HCT116 (cell line): ENCODE measurements around the gene FAM234B. TPM values are rescaled to one million over a fixed set of nuclear protein-coding genes. Genes with fewer than 3 reads are reported as not detected.

Experiments
- ATAC-seq: fragments of 200-7000 bp; cut with Tn5 transposase; 2 replicates; pipeline ENCODE4 v1.9.1; 2020; ENCODE audit warnings: mild to moderate bottlenecking, moderate library complexity
- BruUV-seq: library from RNA; stranded (reverse); fragments of 400-500 nt; replicated peaks from 2 replicates; lab custom pipeline; 2021; lab: Mats Ljungman, UMichigan
- CTCF ChIA-PET: fragments of 300-600 bp; sonication (Branson Sonifier 250); formaldehyde crosslinking; loops from one replicate; lab custom pipeline; 2021; ENCODE audit warnings: antibody characterized with exemption; lab: Charles Lee
- POLR2A ChIA-PET: fragments of 300-600, 350-600 bp; sonication (Branson Sonifier 250); formaldehyde crosslinking; loops from one replicate; lab custom pipeline; 2021; ENCODE audit warnings: antibody characterized with exemption; lab: Charles Lee
- RAD21 ChIA-PET, 2 experiments: fragments of 300-600 bp; sonication (Branson Sonifier 250); formaldehyde crosslinking; loops; one replicate each; lab custom pipeline; 2023; ENCODE audit warnings: low total read pairs in 2 of 2; ENCODE audit not compliant: uncharacterized antibody in 2 of 2, unreplicated experiment in 2 of 2, low non-redundant PET in 1 of 2; lab: Charles Lee
- DNase-seq: peaks from one replicate; pipeline ENCODE4 v3.0.0-alpha.2; 2010; ENCODE audit warnings: low read depth, low spot score
- H2AFZ ChIP-seq: fragments of 200-600 bp; shearing (Covaris generic), sonication (generic); 2 replicates; pipeline ENCODE4 v1.6.1; 2017; ENCODE audit warnings: low read depth, mixed run types, mixed read lengths, antibody characterized with exemption, low read length; ENCODE audit not compliant: poor library complexity, severe bottlenecking
- H3K27ac ChIP-seq: 2 replicates; pipeline ENCODE4 v1.5.1; 2012; ENCODE audit warnings: low read depth, low read length
- H3K27me3 ChIP-seq: fragments of 200-600 bp; sonication (generic); 2 replicates; pipeline ENCODE4 v1.6.1; 2016; ENCODE audit warnings: mixed run types, low read length, mixed read lengths; ENCODE audit not compliant: insufficient read depth
- H3K36me3 ChIP-seq, 2 experiments: fragments of 200-500 bp in 1 of 2; fragments of 200-600 bp in 1 of 2; sonication (Bioruptor generic) in 1 of 2; sonication (generic) in 1 of 2; 2 replicates each; pipeline versions ENCODE4 v1.5.1 to v1.6.1; 2014 to 2016; ENCODE audit warnings: low read length in 2 of 2, inconsistent platforms in 1 of 2, mixed read lengths in 1 of 2, mixed run types in 1 of 2; ENCODE audit not compliant: insufficient read depth in 2 of 2, control insufficient read depth in 1 of 2
- H3K4me1 ChIP-seq, 2 experiments: fragments of 200-600 bp in 1 of 2; sonication (generic) in 1 of 2; 2 replicates each; pipeline versions ENCODE4 v1.5.1 to v1.6.1; 2012 to 2017; ENCODE audit warnings: low read length in 2 of 2, inconsistent platforms in 1 of 2, mild to moderate bottlenecking in 1 of 2, mixed read lengths in 1 of 2, mixed run types in 1 of 2, moderate library complexity in 1 of 2; ENCODE audit not compliant: insufficient read depth in 2 of 2, control insufficient read depth in 1 of 2
- H3K4me2 ChIP-seq: fragments of 200-600 bp; sonication (generic); 2 replicates; pipeline ENCODE4 v1.6.1; 2017; ENCODE audit warnings: mixed run types, low read length, mixed read lengths
- H3K4me3 ChIP-seq, 2 experiments: fragments of 200-600 bp in 1 of 2; sonication (generic) in 1 of 2; replicated peaks in 1 of 2; 2 replicates each; pipeline ENCODE4 v1.5.1; 2011 to 2016; ENCODE audit warnings: low read length in 2 of 2, control low read depth in 1 of 2, low read depth in 1 of 2, mild to moderate bottlenecking in 1 of 2, mixed read lengths in 1 of 2, mixed run types in 1 of 2
- H3K79me2 ChIP-seq: fragments of 200-600 bp; sonication (generic); 2 replicates; pipeline ENCODE4 v1.6.1; 2017; ENCODE audit warnings: mild to moderate bottlenecking, mixed run types, low read length, moderate library complexity, mixed read lengths; ENCODE audit not compliant: insufficient read depth
- H3K9ac ChIP-seq: fragments of 200-600 bp; sonication (generic); 2 replicates; pipeline ENCODE4 v1.6.1; 2016; ENCODE audit warnings: low read length, mixed read lengths
- H3K9me2 ChIP-seq: fragments of 200-600 bp; sonication (generic), shearing (Covaris generic); 2 replicates; pipeline ENCODE4 v1.6.1; 2017; ENCODE audit warnings: mixed run types, mild to moderate bottlenecking, moderate library complexity; ENCODE audit not compliant: insufficient read depth
- H3K9me3 ChIP-seq, 2 experiments: fragments of 200-500 bp in 1 of 2; fragments of 200-600 bp in 1 of 2; sonication (Bioruptor generic) in 1 of 2; sonication (generic) in 1 of 2; 2 replicates each; pipeline ENCODE4 v1.6.1; 2014 to 2017; ENCODE audit warnings: low read length in 2 of 2, mixed read lengths in 2 of 2, inconsistent platforms in 1 of 2, low read depth in 1 of 2, mild to moderate bottlenecking in 1 of 2, mixed run types in 1 of 2, moderate library complexity in 1 of 2; ENCODE audit not compliant: control insufficient read depth in 1 of 2, insufficient read depth in 1 of 2
- H4K20me1 ChIP-seq: fragments of 200-600 bp; sonication (generic), shearing (Covaris generic); 2 replicates; pipeline ENCODE4 v1.6.1; 2017; ENCODE audit warnings: mixed run types, mild to moderate bottlenecking, moderate library complexity; ENCODE audit not compliant: insufficient read depth
- CBX3 ChIP-seq: IDR thresholded peaks from 2 replicates; pipeline ENCODE4 v1.6.1; 2012; ENCODE audit warnings: low read depth
- CEBPB ChIP-seq: IDR thresholded peaks from 2 replicates; pipeline ENCODE4 v1.6.1; 2012; ENCODE audit warnings: low read depth
- EGR1 ChIP-seq: IDR thresholded peaks from 2 replicates; pipeline ENCODE4 v1.6.1; 2012; ENCODE audit warnings: low read depth
- ELF1 ChIP-seq: IDR thresholded peaks from 2 replicates; pipeline ENCODE4 v1.6.1; 2012; ENCODE audit warnings: low read depth, borderline replicate concordance
- EZH2 ChIP-seq: fragments of 200-600 bp; sonication (generic); IDR thresholded peaks from 2 replicates; pipeline ENCODE4 v1.6.1; 2017; ENCODE audit warnings: antibody characterized with exemption, mixed run types
- EZH2phosphoT487 ChIP-seq: fragments of 200-600 bp; IDR thresholded peaks from 2 replicates; pipeline ENCODE4 v1.6.1; 2018; ENCODE audit warnings: antibody characterized with exemption, borderline replicate concordance
- FOSL1 ChIP-seq: IDR thresholded peaks from 2 replicates; pipeline ENCODE4 v1.6.1; 2012; ENCODE audit warnings: low read depth
- POLR2AphosphoS5 ChIP-seq: IDR thresholded peaks from 2 replicates; pipeline ENCODE4 v1.6.1; 2011; ENCODE audit warnings: mild to moderate bottlenecking, low read depth, low read length, moderate library complexity
- RAD21 ChIP-seq: IDR thresholded peaks from 2 replicates; pipeline ENCODE4 v1.6.1; 2012; ENCODE audit warnings: low read depth, mild to moderate bottlenecking
- SIN3A ChIP-seq: IDR thresholded peaks from 2 replicates; pipeline ENCODE4 v1.6.1; 2012; ENCODE audit warnings: low read depth
- SP1 ChIP-seq: IDR thresholded peaks from 2 replicates; pipeline ENCODE4 v1.6.1; 2012; ENCODE audit warnings: low read depth
- SRF ChIP-seq: IDR thresholded peaks from 2 replicates; pipeline ENCODE4 v1.6.1; 2012; ENCODE audit warnings: low read depth
- YY1 ChIP-seq: IDR thresholded peaks from 2 replicates; pipeline ENCODE4 v1.6.1; 2011; ENCODE audit warnings: low read length, low read depth, moderate library complexity, mild to moderate bottlenecking; ENCODE audit not compliant: insufficient replicate concordance; ENCODE audit errors: extremely low read depth
- ZFX ChIP-seq: fragments of 450-650 bp; IDR thresholded peaks from 2 replicates; pipeline ENCODE4 v1.6.1; 2017
- ZNF274 ChIP-seq: fragments of 200-500 bp; sonication (Bioruptor generic); IDR thresholded peaks from 2 replicates; pipeline ENCODE4 v1.6.1; 2014; ENCODE audit warnings: mild to moderate bottlenecking, low read depth, low read length, inconsistent platforms
- intact Hi-C: fragments of 100-400 bp; cut with micrococcal nuclease; formaldehyde crosslinking; loops from 2 replicates; pipeline ENCODE4 v1.10.0; 2022
- total RNA-seq: library from RNA; stranded (reverse); gene quantifications from one replicate; pipeline ENCODE4 v1.2.1, GENCODE V29; 2021; ENCODE audit not compliant: unreplicated experiment
- TF ChIP-seq, protein P1 (sequence below): IDR thresholded peaks from 2 replicates; pipeline ENCODE4 v1.6.1; 2012
- TF ChIP-seq, protein P2 (sequence below): IDR thresholded peaks from 2 replicates; pipeline ENCODE4 v1.6.1; 2012; ENCODE audit warnings: low read depth
- TF ChIP-seq, protein P3 (sequence below): IDR thresholded peaks from 2 replicates; pipeline ENCODE4 v1.6.1; 2012

The FAM234B gene
- total RNA-seq, 1 experiment from 2014 or later = 15.9 TPM

DNA sequence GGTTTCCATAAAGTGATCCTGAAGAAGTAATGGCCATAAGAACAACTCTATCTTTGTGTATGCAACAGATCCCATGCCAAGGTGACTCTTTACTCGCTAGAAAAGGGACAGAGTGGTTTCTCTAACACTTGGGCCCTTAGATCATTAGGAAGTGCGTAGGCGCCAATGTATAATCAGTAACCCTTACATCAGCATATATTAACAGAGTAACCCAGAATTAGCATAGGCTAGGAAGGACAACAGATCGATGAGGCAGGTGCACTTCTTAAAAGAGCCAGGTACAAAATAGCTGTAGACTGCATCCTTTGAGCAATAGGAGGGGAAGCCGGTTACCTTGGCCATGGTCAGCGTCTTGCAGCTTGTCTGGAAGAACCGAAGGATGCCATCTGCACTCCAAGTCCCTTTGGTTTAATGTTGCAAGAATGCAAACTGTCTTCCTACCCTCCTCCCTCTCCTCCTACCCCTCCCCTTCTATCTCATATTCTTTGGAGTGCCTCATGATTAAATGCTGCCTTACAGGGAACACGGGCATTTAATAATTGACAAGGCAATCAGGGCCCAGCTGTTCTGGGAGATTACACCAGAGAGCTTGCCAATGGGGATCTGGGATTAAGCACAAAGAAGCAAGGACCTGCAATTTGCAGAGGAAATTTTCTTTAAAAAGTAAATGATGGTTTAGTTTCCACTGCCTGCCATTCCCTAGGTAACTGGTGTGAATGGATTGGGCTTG, 51.2 kb downstream of the FAM234B start (continued):
- TF ChIP-seq EGR1 = no peak

DNA sequence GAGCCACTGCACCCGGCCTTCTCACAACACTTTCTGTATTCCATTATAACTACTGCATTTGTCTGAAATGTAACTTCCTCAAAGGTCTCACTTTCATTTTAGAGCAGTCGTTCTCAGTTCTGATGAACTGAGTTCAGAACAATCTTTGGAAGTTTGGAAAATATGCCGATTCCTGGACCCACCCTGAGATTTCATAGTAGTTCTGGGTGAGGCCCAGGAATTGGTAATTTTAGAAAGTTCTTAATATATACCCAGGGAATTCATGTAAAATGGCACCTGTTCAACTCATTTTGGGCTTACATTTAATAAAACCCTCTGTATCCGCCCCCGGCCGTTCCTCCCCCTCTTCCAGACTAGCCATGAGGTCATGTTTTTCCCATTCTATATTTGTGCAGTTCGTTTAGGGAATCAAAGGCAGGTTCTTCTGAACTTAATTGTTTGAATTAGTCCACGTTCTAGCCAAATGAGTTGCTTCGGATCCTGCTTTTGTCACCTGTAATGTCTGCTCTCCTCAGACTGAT, 53.4 kb downstream of the FAM234B start:
- DNase-seq (no peak), ATAC-seq (no peak)
- H3K4me2 ChIP-seq = peak overlapping the region; percentile 88
- BruUV-seq = no TSS peak
- CTCF ChIA-PET = interaction anchor here (1.0 to 3.2 kb wide), 5 partner anchors 80 to 113 kb away, joined by 3 to 27 read pairs (median 13); no protein-coding TSS in a partner anchor
- POLR2A ChIA-PET = interaction anchor here (0.6 kb wide), 1 partner anchor 25 kb away, joined by 3 read pairs; no protein-coding TSS in a partner anchor
- no peaks in the 10 kb centered on the region for H3K79me2 ChIP-seq
- no peaks in the 10 kb centered on the region for H3K36me3 ChIP-seq
- H3K9ac ChIP-seq = peak overlapping the region; percentile 83
- H3K4me3 ChIP-seq = peak overlapping the region; percentile 21 to 38
- no peak for TF ChIP-seq CBX3
- TF ChIP-seq CEBPB = no peak
- no peak for TF ChIP-seq ELF1
- TF ChIP-seq SIN3A = no peak
- TF ChIP-seq, protein P1, sequence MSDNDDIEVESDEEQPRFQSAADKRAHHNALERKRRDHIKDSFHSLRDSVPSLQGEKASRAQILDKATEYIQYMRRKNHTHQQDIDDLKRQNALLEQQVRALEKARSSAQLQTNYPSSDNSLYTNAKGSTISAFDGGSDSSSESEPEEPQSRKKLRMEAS = no peak
- TF ChIP-seq, protein P2, sequence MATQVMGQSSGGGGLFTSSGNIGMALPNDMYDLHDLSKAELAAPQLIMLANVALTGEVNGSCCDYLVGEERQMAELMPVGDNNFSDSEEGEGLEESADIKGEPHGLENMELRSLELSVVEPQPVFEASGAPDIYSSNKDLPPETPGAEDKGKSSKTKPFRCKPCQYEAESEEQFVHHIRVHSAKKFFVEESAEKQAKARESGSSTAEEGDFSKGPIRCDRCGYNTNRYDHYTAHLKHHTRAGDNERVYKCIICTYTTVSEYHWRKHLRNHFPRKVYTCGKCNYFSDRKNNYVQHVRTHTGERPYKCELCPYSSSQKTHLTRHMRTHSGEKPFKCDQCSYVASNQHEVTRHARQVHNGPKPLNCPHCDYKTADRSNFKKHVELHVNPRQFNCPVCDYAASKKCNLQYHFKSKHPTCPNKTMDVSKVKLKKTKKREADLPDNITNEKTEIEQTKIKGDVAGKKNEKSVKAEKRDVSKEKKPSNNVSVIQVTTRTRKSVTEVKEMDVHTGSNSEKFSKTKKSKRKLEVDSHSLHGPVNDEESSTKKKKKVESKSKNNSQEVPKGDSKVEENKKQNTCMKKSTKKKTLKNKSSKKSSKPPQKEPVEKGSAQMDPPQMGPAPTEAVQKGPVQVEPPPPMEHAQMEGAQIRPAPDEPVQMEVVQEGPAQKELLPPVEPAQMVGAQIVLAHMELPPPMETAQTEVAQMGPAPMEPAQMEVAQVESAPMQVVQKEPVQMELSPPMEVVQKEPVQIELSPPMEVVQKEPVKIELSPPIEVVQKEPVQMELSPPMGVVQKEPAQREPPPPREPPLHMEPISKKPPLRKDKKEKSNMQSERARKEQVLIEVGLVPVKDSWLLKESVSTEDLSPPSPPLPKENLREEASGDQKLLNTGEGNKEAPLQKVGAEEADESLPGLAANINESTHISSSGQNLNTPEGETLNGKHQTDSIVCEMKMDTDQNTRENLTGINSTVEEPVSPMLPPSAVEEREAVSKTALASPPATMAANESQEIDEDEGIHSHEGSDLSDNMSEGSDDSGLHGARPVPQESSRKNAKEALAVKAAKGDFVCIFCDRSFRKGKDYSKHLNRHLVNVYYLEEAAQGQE = no peak
- TF ChIP-seq POLR2AphosphoS5 = no peak
- no peak for TF ChIP-seq RAD21
- TF ChIP-seq SP1 = no peak
- TF ChIP-seq ZNF274 = no peak
- TF ChIP-seq, protein P3, sequence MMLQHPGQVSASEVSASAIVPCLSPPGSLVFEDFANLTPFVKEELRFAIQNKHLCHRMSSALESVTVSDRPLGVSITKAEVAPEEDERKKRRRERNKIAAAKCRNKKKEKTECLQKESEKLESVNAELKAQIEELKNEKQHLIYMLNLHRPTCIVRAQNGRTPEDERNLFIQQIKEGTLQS = no peak
- TF ChIP-seq YY1 = no peak
- TF ChIP-seq ZFX = no peak
- TF ChIP-seq EZH2 = no peak
- no peak for TF ChIP-seq EZH2phosphoT487
- TF ChIP-seq SRF = no peak
- TF ChIP-seq FOSL1 = no peak
- no peak for TF ChIP-seq EGR1
- TF ChIP-seq, all 23 proteins: peak for 0
- peak overlapping the region; percentile 69 for H2AFZ ChIP-seq
- H3K9me2 ChIP-seq = no peaks in the 10 kb centered on the region
- no peaks in the 10 kb centered on the region for H3K27me3 ChIP-seq
- RAD21 ChIA-PET = interaction anchor here (1.0 to 1.5 kb wide), 4 partner anchors 103 to 114 kb away, joined by 3 to 8 read pairs (median 5); no protein-coding TSS in a partner anchor
- peaks cover 52 to 86% of the 10 kb centered on the region in 2 experiments for H3K4me1 ChIP-seq
- no peaks in the 10 kb centered on the region for H3K9me3 ChIP-seq
- intact Hi-C loops = loop anchor here (1.0 to 10.0 kb wide), 3 partner anchors 95 to 283 kb away; partner anchors contain the start of genes DDX47 and HEBP1
- no peaks in the 10 kb centered on the region for H4K20me1 ChIP-seq
- peak overlapping the region; percentile 92 for H3K27ac ChIP-seq
